NCI-H146 (cell line): ENCODE results near the gene PLD6.
A peak's percentile ranks its signal among the peaks of the same experiment; 100 is the strongest.

Experiments
- DNase-seq: peaks from one replicate; lab custom pipeline; 2025; lab: John Stamatoyannopoulos, UW

The PLD6 gene

GRCh38 chr17:17227608-17228520 is 21.7 kb upstream of the PLD6 start:
- no peak for DNase-seq

- no peak for DNase-seq
Observed at GRCh38 chr17:17226451-17227265, 20.5 kb upstream of the PLD6 start.

- no peak for DNase-seq
Observed at GRCh38 chr17:17225901-17226300, 19.8 kb upstream of the PLD6 start.

GRCh38 chr17:17224137-17224536 is 18.0 kb upstream of the PLD6 start:
- no peak for DNase-seq

GRCh38 chr17:17223736-17224135 is 17.6 kb upstream of the PLD6 start:
- DNase-seq: no peak

- no peak for DNase-seq
Observed at GRCh38 chr17:17221329-17221728, 15.2 kb upstream of the PLD6 start.

GRCh38 chr17:17220529-17220928 is 14.4 kb upstream of the PLD6 start:
- DNase-seq: peak; percentile 95

GRCh38 chr17:17217995-17218394 is 11.9 kb upstream of the PLD6 start:
- no peak for DNase-seq

GRCh38 chr17:17216776-17217175 is 10.6 kb upstream of the PLD6 start:
- DNase-seq: no peak

GRCh38 chr17:17216236-17216635 is 10.1 kb upstream of the PLD6 start:
- no peak for DNase-seq

- DNase-seq: no peak
Observed at GRCh38 chr17:17215575-17215974, 9.4 kb upstream of the PLD6 start.

- no peak for DNase-seq
Observed at GRCh38 chr17:17214646-17215436, 8.7 kb upstream of the PLD6 start.

- no peak for DNase-seq
Observed at GRCh38 chr17:17213775-17214174, 7.6 kb upstream of the PLD6 start.

- DNase-seq: no peak
Observed at GRCh38 chr17:17207998-17208397, 1.9 kb upstream of the PLD6 start.

GRCh38 chr17:17206913-17207335 is 791 bp upstream of the PLD6 start:
- no peak for DNase-seq

GRCh38 chr17:17205368-17206123 is 587 bp downstream of the PLD6 start:
- DNase-seq: peak; percentile 75

- DNase-seq: no peak
Observed at GRCh38 chr17:17204635-17205231, 1.4 kb downstream of the PLD6 start.

- DNase-seq: no peak
Observed at GRCh38 chr17:17204041-17204591, 2.0 kb downstream of the PLD6 start.

- no peak for DNase-seq
Observed at GRCh38 chr17:17203173-17203730, 2.9 kb downstream of the PLD6 start.

GRCh38 chr17:17201907-17202306 is 4.2 kb downstream of the PLD6 start:
- DNase-seq: no peak
